Measurements from ENCODE around the gene RELB.

- TF ChIP-seq CTCF (IDR thresholded peaks at IDR 0.05 in 2 of 3, conservative IDR thresholded peaks at IDR 0.05 in 1 of 3; ENCODE audit: control insufficient read depth in 2 of 3, extremely low read depth in 1 of 3, insufficient read depth in 1 of 3, low read depth in 3 of 3, low read length in 3 of 3) (no peak), CEBPB (IDR thresholded peaks at IDR 0.05; ENCODE audit: borderline replicate concordance in 1 of 2, low read depth in 2 of 2, low read length in 2 of 2) (no peak)
Observed at GRCh38 chr19:45078390-45079062, 77.3 kb downstream of the RELB start.
